GM21360 (cell line): ENCODE results near the gene DIMT1.

ENCODE experiments used
- ATAC-seq: cut with Tn5 transposase; IDR thresholded peaks from one replicate; pipeline ENCODE4 v1.9.1; 2021; ENCODE audit warnings: mild to moderate bottlenecking, moderate library complexity; ENCODE audit not compliant: unreplicated experiment

DIMT1 gene

DNA sequence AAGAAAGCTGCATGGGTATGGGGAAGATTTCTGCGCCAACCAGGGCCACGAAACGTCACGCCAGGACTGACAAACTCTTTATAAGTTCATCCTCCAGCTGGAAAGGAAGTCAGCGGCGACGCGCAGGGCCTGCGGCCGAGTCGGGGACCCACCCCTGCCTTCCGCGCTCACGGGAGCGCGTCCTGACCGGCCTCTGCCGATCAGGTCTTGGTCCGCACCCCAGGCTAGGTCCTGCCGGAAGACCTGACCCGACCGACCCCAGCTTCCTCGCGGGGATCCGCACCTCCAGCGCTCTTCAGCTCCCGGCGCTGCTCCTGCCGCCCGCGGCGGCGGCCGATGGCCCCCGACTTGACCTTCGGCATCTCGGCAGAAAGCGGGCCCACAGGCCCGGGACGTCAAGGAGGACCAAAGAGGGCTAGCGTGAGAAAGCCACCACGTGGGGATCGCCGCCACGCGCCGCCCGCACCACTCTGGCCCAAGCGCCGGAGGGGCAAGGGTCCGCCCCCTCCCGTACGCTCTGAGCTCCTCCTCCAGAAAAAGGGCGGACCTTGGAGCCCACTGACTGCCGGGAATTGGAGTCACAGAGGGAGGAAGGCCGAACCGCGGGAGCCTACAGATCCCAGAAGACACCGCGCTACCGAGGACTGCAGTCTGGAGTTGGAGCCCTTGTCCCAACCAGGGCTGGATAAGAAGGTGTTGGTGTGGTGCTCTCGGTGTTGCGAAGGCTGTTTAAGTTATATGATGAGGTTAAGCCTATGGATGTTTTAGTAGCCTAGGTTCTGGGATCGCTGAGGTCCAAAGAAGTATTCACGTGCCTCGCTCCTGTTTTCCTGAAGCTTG is at the start of gene DIMT1:
TSS of gene DIMT1 (minus strand) at position 495 of the 840 bp plus-strand sequence. CDS start at position 362, 133 bp downstream.
- ATAC-seq, result peak; percentile 98

DNA sequence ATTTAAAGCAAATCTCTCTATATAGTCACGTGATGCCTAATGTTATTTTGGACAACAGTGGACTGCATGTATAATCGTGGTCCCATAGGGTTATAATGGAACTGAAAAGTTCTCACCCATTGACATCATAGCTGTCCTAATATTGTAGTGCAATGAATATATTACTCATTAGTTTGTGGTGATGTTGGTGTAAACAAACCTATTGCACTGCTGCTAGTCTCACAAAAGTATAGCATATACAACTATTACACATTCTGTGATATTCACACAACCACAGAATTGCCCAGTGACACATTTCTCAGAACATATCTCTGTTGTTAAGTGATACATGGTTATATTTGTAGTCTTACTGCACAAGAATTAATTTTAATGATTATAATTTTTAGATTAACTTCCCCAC is 46.6 kb upstream of the DIMT1 start:
- no peak for ATAC-seq

- no peak for ATAC-seq
These were observed 44.8 kb upstream of the DIMT1 start for GRCh38 chr5:62448528-62448927.

- no peak for ATAC-seq
These were observed 28.9 kb upstream of the DIMT1 start for GRCh38 chr5:62432621-62433064.

DNA sequence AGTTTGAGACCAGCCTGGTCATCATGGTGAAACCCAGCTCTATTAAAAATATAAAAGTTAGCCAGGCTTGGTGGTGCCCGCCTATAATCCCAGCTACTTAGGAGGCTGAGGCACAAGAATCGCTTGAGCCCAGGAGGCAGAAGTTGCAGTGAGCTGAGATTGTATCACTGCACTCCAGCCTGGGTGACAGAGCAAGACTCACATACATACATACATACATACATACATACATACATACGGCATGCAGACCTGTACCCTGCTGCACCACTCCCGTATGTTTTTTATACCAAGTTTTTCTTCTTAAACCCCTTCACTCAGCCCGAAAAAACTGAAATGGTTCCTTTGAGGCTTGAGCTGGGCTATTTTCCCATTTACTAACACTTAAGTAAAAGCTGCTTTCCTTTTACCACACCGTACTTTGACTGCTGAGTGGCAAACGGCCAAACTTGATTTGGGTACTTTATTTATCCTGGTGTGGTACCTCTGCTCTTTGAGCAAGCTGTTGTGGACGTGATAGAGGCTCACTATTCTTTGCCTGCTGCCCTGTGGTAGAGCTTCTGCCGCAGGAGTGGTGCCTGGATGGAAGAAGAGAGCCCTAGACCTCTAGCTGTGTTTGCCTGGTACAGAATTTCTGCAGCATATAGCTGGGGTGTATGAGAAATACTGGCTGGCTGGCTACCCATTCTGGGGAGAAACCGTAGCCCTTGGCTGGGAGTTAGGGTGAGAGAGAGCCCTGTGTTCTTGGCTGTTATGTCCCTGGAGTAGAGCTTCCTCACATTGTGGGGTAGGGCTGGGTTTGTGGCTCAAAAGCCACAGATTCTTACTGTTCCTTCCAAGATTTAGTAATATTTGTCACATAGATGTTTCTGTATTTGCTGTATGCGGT is 28.3 kb upstream of the DIMT1 start:
- ATAC-seq, result no peak

DNA sequence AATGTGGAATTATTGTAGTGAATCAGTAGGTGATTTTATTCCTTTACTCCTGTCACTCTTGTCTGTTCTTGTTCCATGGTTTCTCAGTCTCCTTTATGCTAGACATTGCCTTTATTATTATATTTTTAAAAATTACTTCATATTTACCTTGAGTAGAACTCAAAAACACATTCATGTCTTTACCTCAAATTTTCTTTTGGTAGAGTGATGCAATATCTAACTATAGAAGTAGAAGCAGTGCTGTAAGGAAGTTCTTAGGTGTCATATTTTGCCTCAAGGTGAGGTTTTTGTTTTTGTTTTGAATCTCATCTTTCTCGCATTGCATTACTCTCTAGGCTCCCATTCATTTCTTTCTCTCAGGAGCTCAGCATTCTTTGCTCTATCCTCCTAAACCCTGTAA is 21.1 kb upstream of the DIMT1 start:
- ATAC-seq, result no peak

DNA sequence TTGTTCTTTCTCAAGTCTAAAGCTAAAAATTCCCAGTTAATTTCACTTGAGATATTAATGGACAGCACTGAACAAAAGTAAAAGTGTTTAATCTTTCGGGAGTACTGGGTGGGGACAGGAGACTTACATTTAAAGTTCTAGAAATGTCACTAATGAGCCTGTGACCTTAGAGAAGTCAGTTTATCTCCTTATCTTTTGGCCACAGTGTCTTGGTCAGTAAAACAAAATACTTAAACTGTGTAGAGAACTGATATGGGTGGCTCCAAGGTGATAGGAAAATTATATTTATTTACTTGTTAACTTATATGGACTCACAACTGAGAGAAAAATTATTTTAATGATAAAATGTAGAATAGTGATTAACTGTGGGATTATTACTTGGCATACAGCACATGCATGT is 17.7 kb upstream of the DIMT1 start:
- ATAC-seq, result no peak

- no peak for ATAC-seq
These were observed 15.9 kb upstream of the DIMT1 start for GRCh38 chr5:62419609-62420008.

GRCh38 chr5:62418462-62419076 is 14.9 kb upstream of the DIMT1 start:
- ATAC-seq, result no peak

- ATAC-seq, result no peak
These were observed 10.0 kb upstream of the DIMT1 start for GRCh38 chr5:62413711-62414110.

GRCh38 chr5:62412549-62413329 is 9.0 kb upstream of the DIMT1 start, which contains the start of gene IPO11:
TSS of gene IPO11 (plus strand) at chr5:62412763. CDS start at chr5:62437280, 24,517 bp downstream.
- ATAC-seq, result peak; percentile 97

DNA sequence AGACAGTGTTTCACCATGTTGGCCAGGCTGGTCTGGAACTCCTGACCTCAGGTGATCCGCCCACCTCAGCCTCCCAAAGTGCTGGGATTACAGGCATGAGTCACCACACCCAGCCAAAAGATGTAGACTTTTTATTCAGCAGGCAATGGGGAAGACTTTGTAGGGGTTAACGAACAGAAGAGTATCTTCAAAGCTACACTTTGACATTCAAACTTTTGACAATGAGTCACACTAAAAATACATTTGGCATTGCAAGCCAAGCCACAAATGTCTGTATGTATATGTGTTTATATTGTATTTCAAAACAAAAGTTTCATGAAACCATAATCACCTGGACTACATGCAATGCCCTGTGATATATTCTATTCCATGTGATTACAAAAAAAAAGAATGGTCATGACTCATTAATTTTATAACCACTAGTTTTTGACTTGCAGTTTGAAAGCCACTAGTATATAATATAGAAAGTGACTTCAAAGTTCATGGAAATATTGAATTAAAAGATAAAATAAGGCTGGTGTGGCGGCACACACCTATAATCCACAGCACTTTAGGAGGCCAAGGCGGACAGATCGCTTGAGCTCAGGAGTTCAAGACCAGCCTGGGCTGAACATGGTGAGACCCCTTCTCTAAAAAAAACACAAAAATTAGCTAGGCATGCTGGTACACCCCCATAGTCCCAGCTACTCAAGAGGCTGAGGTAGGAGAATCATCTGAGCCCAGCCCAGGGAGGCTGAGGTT is 8.3 kb downstream of the DIMT1 start:
- ATAC-seq, result no peak

GRCh38 chr5:62386824-62387223 is 16.9 kb downstream of the DIMT1 start:
- ATAC-seq, result no peak

GRCh38 chr5:62385816-62386400 is 17.8 kb downstream of the DIMT1 start:
- ATAC-seq, result no peak

GRCh38 chr5:62385131-62385530 is 18.6 kb downstream of the DIMT1 start:
- no peak for ATAC-seq

- ATAC-seq, result no peak
These were observed 27.6 kb downstream of the DIMT1 start for GRCh38 chr5:62376064-62376463.

GRCh38 chr5:62375627-62376026 is 28.1 kb downstream of the DIMT1 start:
- no peak for ATAC-seq

- no peak for ATAC-seq
These were observed 29.6 kb downstream of the DIMT1 start for GRCh38 chr5:62374090-62374489.

DNA sequence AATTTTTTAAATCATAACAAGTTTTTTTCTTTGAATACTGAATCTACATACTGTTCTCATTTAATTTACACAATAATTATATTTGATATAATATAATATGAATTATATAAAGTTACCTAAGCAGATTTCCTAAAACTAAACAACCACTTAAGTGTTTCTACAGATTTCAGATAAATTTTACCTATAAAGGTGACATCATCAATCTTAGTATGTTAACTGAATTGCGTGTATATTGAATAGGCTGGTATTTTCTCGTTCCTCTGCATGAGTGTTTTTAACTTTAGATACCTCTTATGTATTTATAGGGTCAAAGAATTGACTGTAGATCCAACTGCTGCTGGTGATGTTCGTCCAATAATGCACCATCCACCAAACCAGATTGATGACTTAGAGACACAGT is 30.3 kb downstream of the DIMT1 start:
- no peak for ATAC-seq
